GM23338 (cell line): ENCODE data around the gene ALKBH8. TPM values are rescaled to one million over a fixed set of nuclear protein-coding genes. Genes with fewer than 3 reads are reported as not detected.

ENCODE experiments used
- CTCF ChIP-seq, 2 experiments: fragments of 200-600 bp in 1 of 2; sonication (generic) in 1 of 2; conservative IDR thresholded peaks; 2 replicates each; pipeline versions ENCODE4 v1.5.1 to v1.6.1; 2016 to 2017; ENCODE audit warnings: antibody characterized with exemption in 2 of 2, low read depth in 2 of 2, mild to moderate bottlenecking in 2 of 2, moderate library complexity in 1 of 2
- EZH2 ChIP-seq: fragments of 200-600 bp; sonication (generic); IDR thresholded peaks from one replicate; pipeline ENCODE4 v1.8.0; 2017; ENCODE audit warnings: antibody characterized with exemption, mild to moderate bottlenecking, low read depth; ENCODE audit not compliant: unreplicated experiment
- JUNB ChIP-seq: IDR thresholded peaks from one replicate; pipeline ENCODE4 v1.6.1; 2016; ENCODE audit warnings: antibody characterized with exemption; ENCODE audit not compliant: unreplicated experiment
- NANOG ChIP-seq: IDR thresholded peaks from 2 replicates; pipeline ENCODE4 v1.6.1; 2016; ENCODE audit warnings: antibody characterized with exemption, borderline replicate concordance
- POLR2AphosphoS5 ChIP-seq: IDR thresholded peaks from 2 replicates; pipeline ENCODE4 v1.6.1; 2016; ENCODE audit warnings: antibody characterized with exemption, low read depth
- ZNF114 ChIP-seq: fragments of 250-450 bp; sonication (Bioruptor Pico); IDR thresholded peaks from 2 replicates; pipeline ENCODE4 v1.5.0; 2020; ENCODE audit warnings: mild to moderate bottlenecking, moderate library complexity
- ZNF331 ChIP-seq: fragments of 250-450 bp; sonication (Bioruptor Pico); IDR thresholded peaks from 2 replicates; pipeline ENCODE4 v1.5.0; 2020; ENCODE audit warnings: low read depth, mild to moderate bottlenecking, moderate library complexity
- polyA plus RNA-seq: library from polyadenylated mRNA; unstranded; fragments of >200 nt; fragmentation: Nextera tagmentation; extraction: Ambion mirVana; gene quantifications from 2 replicates; pipeline ENCODE4 v1.2.1, GENCODE V29; 2016
- total RNA-seq: library from RNA; depleted of rRNA; stranded (reverse); fragments of >200 nt; shearing (Covaris generic); gene quantifications from 2 replicates; pipeline ENCODE4 v1.2.3, GENCODE V29; 2014; rRNA removed

Gene ALKBH8
- total and polyA plus RNA-seq, 2 experiments from 2014 or later = 8.9 to 14.2 TPM

- TF ChIP-seq ZNF114 (CRISPR knock-in tag) = no peak
- no peak for TF ChIP-seq JUNB
- TF ChIP-seq CTCF (conservative IDR thresholded peaks at IDR 0.05; ENCODE audit: low read depth in 2 of 2) = no peak
- TF ChIP-seq ZNF331 = no peak
- TF ChIP-seq NANOG = no peak
- no peak for TF ChIP-seq POLR2AphosphoS5
- no peak for TF ChIP-seq EZH2
Measured at GRCh38 chr11:107453594-107454286, 111.8 kb downstream of the ALKBH8 start (continued).

Other genes with a start within 250 kb of the ALKBH8 start
- 20.7 and 27.2 TPM in 2 replicates for gene CWF19L2, start 107.9 kb downstream of the ALKBH8 start, total RNA-seq
- gene CWF19L2, start 107.9 kb downstream of the ALKBH8 start, polyA plus RNA-seq = 18.5 and 20.3 TPM in 2 replicates
- gene ELMOD1, start 25.4 kb upstream of the ALKBH8 start, total RNA-seq = 1.2 and 5.2 TPM in 2 replicates
- 1.6 and 1.8 TPM in 2 replicates for gene ELMOD1, start 25.4 kb upstream of the ALKBH8 start, polyA plus RNA-seq
- not detected in 2 replicates for gene SLN, start 146.3 kb upstream of the ALKBH8 start, total RNA-seq
- gene SLN, start 146.3 kb upstream of the ALKBH8 start, polyA plus RNA-seq = not detected in 2 replicates